HG03135 (cell line): ENCODE results near the gene PACRG.

Experiments
- ATAC-seq: cut with Tn5 transposase; IDR thresholded peaks from one replicate; pipeline ENCODE4 v1.9.1; 2021; ENCODE audit warnings: mild to moderate bottlenecking, moderate library complexity; ENCODE audit not compliant: unreplicated experiment

The PACRG gene

DNA sequence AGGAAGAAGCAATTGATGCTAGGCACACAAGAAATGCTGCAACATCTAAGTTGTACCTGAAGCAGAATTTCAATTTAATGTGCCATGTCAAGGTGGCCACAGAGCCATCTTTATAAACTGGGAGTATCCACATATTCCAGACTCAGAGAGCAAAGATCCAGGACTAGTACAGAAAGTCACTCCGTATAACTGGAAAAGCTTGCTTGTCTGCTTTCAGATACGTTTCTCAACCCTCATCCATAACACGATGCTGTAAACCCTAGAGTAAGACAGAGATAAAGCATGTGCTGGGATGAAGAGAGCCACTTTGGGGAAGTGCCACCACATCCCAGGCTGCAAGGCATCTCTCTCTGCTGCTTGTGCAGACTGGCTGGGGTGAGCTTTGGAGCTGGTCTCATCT, 134.7 kb downstream of the PACRG start:
- ATAC-seq, result no peak

DNA sequence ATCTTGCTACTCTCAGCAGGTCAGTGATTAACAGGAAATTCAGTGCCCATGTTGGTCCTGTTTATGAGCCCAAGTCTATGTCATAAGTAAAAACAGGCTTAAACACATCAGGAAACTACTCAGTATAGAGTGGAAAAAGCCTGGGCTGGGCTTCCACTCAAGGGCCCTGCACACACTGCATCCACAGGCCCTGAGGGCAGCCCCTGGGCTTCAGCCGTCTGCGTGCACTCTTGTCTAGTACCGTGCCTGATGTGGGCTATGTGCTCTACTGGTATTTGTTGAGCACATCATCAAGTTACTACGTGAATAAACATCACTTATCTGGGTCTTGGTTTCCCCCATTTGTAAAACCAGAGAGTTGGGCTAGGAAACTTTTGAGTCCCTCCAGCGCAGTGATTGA, 135.2 kb downstream of the PACRG start:
- no peak for ATAC-seq

DNA sequence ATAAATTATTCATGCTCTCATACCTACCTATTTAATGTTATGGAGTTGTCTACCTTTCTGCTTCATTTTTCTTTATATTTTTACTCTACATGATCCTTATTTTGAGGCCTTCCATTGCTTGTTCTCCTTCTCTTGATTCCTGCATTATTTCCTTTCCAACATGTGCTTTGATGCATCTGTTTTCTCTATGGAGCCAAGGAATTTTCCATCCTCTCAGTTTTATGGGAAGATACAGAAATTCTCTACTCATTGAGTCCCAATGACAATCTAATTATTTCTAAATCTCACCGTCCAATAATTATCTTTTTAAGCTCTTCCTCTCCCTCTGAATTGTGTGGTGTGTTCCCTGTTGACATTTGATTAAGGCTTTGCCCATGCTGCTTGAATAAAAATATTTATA, 136.0 kb downstream of the PACRG start:
- no peak for ATAC-seq

DNA sequence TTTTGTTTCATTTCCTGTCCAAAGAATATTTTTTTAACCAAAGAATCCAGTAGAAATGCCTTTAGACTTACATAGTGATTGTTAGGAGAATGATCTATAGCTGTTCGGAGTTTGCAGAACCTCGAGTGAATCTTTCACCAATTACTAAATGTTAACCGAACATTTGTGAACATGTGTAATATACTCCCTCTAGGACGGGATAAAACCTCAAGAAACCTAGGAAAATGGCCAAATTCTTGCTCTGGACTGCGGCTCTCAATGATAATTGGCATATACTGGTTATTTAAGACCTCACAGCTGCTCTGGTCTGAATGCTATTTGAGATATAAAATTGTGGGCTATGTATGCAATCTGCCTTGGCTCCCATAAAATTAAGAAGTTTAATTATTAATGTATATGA, 137.1 kb downstream of the PACRG start:
- ATAC-seq, result no peak

DNA sequence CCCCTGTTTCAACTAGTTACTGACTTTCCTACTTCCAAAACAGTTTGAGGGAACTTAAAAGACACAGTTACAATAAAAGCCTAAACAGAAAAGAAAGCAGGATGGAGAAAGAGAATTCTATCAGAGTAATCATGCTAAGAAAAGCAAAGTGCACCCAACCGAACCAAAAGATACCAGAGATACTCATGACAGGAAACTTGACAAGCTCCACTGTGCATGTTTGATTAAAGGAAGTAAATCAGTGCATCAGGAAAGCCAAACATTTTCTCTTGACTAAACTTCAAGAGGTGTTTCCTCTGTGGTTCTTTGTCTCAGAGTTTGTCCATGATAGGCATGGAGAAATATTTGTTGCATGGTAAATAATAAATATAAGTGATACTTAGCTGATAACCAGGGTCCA, 138.9 kb downstream of the PACRG start:
- ATAC-seq, result no peak

DNA sequence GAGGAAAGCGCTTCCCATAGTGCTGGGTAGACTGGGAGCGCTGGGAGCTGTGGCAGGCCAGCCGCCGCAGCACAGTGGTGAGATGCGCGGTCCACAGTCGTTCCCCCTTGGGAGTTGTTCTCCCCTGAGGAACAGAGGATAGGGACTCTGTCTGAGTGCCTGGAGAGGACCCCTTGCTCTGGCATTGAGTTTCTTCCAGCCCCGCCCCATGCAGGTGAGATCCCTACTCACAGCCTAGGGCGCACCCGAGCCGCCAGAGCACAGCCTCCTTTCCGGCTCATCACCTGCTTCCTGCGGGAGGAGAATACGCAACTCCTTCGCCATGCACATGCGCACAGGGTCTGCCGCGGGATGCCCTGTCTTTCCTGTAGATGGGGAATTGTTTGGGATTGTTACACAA, 140.6 kb downstream of the PACRG start:
- ATAC-seq, result no peak

DNA sequence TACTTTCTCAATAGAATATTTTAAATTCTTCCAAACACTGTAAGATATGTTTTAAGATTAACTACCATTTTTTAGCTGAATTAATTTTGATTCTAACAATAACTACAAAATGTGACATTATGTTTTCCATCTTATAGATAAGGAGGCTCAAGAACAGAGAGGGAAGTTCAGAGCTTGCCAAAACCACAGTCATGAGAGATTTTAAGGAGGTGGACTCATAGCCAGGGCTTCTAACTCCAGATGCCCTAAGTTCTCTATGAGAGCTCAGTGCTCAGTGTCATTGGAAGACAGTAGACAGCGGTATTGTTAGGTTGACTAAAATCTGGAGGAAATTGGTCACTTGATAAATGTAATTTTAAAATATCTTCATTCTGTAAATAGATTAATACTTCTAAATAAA, 144.2 kb downstream of the PACRG start:
- ATAC-seq, result no peak

DNA sequence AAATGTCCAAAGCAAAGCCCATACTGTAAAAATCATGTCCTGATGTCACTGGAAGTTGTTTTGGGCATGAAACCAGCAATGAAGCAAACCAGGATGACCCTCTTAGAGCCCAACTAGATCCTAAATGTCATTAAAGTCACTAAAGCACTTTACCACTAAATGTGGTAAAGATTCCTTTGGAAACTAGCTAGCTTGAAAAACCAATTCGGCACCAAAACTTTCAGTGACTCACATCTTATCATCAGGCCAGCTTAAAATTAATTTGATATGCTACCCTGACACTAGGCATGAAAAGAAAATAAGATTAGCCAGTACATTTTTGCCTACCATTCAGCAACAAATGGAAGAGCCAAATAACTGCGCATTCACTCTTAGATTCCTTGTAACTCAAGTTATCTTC, 145.8 kb downstream of the PACRG start:
- ATAC-seq, result no peak

DNA sequence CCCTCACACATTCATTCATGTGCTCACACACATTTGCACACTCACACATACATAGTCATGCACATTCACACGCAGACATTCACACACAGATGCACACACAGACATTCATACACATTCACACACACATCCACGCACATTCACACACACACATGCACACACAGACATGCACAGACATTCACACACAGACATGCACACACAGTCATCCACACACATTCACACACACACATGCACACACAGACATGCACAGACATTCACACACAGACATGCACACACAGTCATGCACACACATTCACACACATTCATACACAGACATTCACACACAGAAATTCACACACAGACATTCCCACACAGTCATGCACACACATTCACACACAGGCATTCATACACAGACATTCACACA, 147.3 kb downstream of the PACRG start:
- ATAC-seq, result no peak

DNA sequence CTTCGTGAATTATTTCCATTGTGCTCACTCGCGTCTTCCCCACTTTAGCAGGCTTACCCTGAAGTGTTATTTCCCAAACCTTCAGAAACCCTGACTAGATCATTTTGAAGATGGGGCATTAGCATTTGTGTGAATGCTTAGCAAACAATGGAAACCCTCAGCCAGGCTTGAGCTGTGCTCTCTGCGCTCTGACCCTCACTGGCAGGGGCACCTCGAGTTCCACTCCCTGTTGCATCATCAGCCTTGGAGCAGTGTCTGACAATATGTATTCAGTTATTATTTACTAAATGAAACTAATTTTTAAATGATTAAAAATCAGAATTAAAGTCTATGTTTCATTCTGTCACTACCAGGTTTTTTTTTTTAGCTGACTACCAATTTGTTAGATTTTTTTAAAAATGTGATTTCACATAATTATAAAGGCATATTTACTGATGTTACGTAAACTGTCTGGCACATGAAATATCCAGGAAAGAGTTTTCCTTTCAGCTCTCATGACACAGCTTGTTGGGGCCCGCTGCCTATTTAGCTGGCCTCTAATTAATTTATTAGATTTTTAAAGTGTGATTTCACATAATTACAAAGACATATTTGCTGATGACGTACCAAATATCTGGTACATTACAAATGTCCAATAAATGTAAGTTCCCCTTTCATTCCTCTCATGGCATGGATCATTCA, 155.2 kb downstream of the PACRG start:
- ATAC-seq, result no peak

DNA sequence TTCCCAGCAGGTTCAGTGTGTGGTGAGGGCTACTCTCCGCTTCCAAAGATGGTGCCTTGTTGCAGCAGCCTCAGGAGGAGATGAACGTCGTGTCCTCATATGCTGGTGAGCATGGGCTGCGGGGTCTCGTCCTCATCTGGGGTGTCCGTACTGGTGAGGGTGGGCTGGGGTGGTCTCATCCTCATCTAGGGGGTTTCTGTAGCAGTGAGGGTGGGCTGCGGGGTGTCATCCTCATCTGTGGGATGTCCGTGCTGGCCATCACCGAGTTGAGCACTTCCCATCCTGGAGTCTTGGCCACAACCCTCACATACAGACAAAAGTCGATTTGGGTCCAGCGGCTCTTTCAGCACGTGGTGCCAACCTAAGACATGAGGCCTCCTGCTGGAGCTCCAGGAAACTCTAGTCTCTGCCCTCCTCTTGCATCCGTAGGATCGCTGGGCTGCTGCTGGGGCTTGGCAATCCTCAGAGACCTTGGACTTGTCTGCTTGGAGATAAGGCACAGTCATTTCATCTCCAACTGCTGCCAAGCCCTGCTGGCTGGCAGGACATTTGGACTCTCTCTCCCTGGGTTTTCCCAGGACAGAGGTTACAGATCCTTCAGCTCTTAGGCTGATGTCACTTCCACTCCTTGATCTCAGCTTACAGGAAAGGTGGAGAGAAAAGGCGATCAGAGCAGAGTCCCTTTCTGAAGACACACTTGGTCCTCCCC, 160.4 kb downstream of the PACRG start:
- ATAC-seq, result no peak

DNA sequence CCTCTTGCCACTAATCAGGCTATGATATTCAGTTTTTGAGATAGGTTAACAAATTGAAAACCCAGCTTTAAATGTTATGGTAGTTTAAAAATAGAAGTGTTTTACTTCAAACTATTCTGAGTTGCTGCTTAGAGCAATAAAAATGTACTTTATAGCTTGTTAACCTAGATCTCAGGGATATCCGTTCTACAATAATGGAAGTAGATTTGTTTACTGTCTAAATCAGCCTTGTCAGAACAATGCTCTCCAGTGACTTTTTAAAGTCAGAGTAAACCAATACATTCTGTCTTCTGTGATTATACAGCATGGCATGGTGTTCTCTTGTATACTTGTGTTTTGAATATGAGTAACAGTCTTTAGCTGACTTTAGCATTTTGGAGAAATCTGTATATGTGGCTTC, 161.5 kb downstream of the PACRG start:
- ATAC-seq, result no peak

DNA sequence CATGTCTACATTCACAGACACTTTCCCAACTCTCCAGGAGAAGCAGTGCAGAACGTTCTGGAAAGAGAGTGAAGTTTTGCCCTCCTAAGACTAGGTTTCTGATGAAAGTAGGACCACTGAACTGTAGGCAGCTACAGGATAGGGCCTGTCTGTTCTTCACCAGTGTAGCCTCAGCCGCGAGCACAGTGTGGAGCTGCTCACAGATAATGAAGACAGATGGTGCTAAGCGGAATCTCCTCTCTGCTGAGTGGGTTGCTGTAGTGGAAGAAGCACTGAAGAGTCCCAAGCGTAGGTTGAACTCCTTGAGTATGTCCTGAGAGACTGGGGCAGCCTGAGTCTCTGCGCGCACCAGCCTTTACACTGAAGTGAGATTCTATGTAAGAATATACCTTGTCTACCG, 170.2 kb downstream of the PACRG start:
- ATAC-seq, result no peak

DNA sequence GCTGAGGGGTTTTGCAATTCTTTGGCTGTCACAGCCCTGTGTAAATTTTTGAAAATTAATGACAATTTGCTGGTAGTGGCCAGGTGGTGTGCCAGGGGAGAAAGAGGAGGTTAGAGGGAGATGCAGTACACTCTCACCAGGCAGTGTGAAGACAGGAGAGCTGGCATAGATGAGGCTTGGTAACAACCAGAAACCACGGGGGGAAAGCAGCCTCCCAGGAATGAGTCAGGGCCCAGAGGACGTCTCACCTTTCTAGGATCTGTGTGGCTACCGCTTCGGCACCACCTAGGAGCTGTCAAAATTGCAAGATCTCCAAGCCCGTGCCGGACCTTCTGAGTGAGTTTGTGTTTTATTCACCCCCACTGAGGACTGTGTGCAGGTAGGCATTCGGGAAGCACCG, 171.4 kb downstream of the PACRG start:
- ATAC-seq, result no peak

DNA sequence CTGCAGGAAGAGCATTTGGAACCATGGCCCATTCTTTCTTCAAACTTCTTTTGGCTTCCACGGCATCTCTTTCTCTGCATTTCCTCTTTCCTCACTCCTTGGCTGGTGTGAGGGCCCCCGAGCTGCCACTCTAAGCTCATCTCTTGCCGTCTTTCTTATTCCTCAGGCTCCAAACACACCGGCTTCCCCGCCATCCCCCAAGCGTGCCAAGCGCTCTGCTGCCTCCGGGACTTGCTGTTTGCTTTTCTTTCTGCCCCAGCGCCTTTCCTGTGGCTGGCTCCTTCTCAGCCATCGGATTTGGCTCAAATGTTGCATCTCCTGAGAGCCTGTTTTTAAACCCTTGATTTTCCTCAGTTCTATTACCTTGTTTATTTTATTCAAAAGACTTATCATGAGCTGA, 172.7 kb downstream of the PACRG start:
- no peak for ATAC-seq

DNA sequence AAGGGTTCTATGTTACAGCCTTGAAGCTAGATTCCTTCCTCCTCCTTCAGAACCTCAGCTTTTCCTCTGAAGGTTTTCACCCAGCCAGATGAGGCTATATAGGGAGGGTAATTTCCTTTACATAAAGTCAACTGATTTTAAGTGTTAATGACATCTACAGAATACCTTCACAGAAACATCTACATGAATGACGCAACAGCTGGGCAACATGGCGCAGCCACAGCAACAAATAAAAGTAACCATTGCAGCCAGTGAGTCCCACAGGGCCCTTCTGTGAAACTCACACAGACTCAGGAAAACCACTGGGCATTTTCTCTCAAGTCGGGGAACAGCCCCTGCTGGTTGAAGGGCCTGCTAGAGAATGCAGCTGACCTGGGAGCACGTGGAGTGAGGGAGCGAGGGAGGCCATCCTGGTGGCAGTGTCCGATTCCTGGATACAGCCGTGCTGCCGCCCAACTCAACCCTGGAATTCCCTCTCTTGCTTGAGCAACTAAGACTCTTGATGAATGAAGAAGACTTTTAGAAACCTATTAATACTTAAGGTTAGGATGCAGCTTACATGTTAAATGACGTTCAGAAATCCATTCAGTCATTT, 176.4 kb downstream of the PACRG start:
- no peak for ATAC-seq

DNA sequence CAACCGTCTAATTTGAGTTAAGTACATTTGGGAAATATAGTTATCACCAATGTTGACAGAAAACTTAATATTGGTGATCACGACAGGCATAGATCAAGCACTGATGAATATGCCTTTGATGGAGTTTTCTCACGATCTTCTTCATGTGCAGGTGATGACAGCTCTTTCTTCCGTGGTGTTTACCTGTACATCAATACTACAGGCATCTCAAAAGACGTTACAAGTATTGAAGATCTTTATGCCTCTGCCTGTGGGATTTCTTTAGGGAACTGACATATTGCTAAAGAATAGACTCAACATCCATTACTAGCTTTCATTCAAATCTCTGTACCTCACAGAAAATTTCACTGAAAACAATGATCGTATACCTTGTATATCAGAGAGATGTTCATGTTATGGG, 178.7 kb downstream of the PACRG start:
- ATAC-seq, result no peak

DNA sequence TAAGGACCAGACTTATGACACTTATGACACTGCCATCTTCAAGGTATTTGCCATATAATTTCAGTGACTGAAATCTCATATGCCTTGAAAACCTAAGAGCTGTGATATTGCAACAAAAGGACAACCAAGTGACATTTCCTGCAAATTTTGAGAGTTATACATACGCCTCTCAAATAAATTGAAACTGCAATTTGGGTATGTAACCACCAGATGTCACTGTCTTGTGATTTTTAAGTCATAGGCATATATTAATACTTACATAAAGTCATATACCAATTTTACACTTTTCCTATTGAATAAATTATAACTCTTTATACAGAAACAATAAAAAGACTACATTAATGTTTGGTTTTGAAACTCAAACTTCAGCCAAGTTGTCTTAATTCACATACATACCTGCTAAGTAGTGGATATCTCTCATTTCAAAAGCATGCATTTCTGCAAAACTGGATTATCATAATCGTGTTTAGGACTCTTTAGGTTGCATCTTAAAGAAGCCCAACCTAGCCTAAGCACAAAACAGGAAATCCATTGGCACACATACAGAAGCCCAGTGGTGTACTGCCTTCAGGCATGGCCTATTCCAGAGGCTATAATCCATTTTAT, 180.2 kb downstream of the PACRG start:
- no peak for ATAC-seq

DNA sequence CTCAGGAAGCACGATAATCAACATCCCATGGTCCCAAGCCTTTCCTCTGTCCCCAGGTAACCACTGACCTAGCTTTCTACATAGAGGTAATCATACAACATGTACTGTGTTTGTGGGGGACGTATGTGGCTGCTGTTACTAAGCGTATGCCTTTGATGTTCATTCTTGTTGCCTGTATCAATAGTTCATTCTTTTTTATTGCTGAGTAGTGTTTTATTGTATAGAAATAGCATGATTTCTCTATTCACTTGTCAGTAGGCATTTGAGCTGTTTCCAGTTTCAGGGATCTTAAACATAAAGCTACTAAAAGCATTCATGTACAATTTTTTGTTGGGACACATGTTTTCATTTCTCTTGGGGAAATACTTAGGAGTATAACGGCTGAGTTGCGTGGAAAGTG, 185.4 kb downstream of the PACRG start:
- no peak for ATAC-seq

DNA sequence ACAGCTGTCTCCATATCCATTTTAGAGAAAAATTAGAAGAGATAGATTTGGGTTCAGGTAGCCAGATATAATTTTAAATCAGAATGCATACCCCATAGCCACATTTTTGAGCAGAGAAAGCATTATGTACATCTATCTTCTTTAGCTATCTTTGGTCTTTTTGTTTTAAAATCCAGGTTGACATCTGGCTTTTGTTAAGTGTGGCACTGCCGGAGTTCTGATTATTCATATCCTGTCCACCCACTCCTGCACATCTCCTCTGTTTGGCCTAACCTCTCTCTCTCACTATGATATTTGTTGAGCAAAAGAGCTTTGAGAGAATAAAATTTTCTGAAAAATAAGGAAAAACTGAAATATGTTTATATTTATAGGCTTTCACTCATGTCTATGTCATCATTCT, 189.7 kb downstream of the PACRG start:
- ATAC-seq, result no peak

DNA sequence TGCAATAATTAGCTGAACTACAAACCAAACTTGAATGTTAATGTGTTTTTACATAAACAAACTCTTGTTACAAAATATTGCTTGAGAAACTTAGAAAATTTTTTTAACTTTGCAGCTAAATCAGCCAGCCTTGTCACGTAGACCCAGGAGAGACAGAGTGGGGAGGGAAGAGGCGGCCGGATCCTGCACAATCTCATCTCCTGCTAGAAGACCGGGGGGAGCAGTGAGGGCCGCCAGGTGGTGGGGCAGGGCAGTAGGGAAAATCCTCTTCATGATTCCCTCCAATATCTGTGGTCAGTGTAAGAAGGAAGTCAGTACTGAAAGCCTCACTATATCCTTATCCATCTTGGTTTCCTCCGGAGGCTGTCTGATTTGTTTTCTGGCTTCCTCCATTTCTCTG, 193.3 kb downstream of the PACRG start:
- ATAC-seq, result no peak

DNA sequence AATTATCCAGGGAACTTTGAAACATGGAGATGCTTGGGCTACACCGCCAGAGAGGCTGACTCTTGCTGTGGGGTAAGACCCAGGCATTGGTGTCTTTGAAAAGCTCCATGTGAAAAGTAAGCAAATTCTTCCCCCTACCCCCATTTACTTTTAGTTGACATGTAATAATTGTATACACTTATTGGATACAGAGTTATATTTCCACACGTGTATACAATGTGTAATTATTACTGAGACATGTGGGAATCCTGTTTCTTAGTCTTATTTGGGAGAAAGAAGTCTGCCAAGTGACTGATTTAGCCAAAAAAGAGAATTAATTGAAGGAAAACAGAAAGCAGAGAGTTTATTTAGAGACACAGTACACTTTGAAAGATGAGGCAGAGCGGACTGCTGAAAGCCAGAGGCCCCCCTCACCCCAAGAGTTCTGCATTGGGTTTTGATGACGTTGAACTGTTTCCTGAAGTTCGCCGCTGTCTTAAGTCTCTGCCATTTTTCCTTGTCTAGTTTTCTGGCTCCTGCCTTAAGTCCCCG, 193.8 kb downstream of the PACRG start:
- no peak for ATAC-seq
